ENCODE data around the gene CRPPA. TPM values are rescaled to one million over a fixed set of nuclear protein-coding genes. Genes with fewer than 3 reads are reported as not detected.

CRPPA gene
- total and polyA plus RNA-seq, 4 donors = 4.4 to 10.4 (median 6.3) TPM

DNA sequence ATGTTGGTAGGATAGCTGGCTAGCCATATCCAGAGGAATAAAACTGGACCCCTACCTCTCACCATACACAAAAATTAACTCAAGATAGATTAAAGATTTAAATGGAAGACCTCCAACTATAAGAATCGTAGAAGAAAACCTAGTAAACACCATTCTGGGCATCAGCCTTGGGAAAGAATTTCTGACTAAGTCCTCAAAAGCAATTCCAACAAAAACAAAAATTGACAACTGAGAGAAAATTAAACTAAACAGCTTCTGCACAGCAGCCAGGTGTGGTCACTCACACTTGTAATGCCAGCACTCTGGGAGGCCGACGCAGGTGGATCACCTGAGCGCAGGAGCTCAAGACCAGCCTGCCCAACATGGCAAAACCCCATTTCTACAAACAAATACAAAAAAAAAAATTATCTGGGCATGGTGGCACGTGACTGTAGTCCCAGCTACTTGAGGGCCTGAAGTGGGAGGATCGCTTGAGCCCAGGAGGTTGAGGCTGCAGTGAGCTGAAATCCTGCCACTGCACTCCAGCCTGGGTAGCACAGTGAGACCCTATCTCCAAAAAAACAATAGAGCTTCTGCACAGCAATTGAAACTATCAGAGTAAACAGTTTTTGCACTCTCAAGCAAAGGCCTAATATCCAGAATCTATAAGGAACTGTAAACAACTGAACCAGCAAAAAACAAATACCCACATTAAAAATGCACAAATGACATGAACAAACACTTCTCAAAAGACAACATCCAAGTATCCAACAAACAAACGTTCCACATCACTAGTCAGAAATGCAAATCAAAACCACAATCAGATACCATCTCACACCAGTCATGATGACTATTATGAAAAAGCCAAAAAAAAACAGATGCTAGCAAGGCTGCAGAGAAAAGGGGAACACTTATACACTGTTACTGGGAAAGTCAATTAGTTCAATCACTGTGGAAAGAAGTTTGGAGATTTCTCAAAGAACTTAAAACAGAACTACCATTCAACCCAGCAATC lies 4.8 kb downstream of the CRPPA start:
- H3K27ac ChIP-seq (ENCODE audit: low read depth, low read length) = no peak overlapping the region
- no peak for DNase-seq (ENCODE audit: low read depth in 4 of 6, low spot score in 6 of 6)
- H3K27me3 ChIP-seq (ENCODE audit: control insufficient read depth, insufficient read depth, low read length) = no peaks in the 10 kb centered on the region
- H3K36me3 ChIP-seq (ENCODE audit: control insufficient read depth, insufficient read depth, low read length) = no peaks in the 10 kb centered on the region
- H3K4me3 ChIP-seq (ENCODE audit: low read depth, low read length) = no peak overlapping the region
- H3K4me1 ChIP-seq (ENCODE audit: control insufficient read depth, insufficient read depth, low read length) = peaks cover 5% of the 10 kb centered on the region
- WGBS (ENCODE audit: insufficient coverage) = 87% methylated on average over 5 of the region's 7 CpGs
- no peaks in the 10 kb centered on the region for H3K9me3 ChIP-seq (ENCODE audit: control insufficient read depth, insufficient read depth, low read length)

DNA sequence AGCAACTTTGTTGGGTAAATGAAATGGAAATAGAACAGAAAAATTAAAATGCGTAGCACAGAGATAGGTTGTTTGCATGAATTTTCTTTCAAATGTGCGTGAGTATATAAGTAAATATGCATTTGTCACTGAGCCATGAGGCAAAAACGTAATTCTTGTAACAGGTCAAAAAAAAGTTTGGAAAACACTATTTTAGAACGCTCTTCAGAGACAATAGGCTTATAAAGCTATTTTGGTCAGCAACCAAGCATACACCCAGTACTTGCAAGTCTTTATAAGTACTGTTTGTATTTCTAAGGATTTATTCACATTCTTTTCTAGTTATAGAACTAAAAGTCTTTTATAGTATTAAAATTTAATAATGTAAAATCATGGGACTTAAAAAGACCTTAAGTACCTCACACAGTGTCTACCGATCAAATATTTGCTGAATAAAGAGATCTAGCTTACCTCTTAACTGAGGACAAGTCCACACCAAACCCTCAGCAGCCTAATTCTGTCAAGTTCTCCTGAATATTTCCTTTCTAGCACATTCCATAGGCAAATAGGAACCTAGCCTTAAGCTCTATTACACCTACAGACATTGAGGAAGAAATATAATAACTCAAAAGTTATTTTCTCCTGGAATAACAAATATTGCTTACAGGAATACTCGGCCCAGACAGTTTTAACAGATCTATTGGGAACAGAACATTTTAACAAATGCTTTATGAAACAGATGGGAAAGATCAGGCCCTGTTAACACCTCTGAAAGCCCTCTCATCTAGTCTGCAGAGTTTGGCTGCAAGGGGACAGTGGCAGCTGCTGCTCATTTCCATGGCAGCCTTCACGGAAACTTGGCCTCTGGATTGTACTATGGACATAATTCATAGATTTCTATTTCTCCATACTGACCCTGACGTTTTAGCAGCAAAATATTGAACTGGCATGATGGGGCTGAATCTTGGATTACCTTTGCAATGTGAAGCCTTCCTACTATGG lies 8.8 kb downstream of the CRPPA start:
- Histone ChIP-seq H3K27ac (ENCODE audit: low read depth, low read length) (no peak overlapping the region), H3K27me3 (ENCODE audit: control insufficient read depth, insufficient read depth, low read length) (no peaks in the 10 kb centered on the region), H3K36me3 (ENCODE audit: control insufficient read depth, insufficient read depth, low read length) (no peaks in the 10 kb centered on the region), H3K4me3 (ENCODE audit: low read depth, low read length) (no peak overlapping the region), H3K9me3 (ENCODE audit: control insufficient read depth, insufficient read depth, low read length) (no peaks in the 10 kb centered on the region), H3K4me1 (ENCODE audit: control insufficient read depth, insufficient read depth, low read length) (no peaks in the 10 kb centered on the region)
- peak in 1 of 6 donors; percentile 28 for DNase-seq (ENCODE audit: low read depth in 4 of 6, low spot score in 6 of 6)
- 100% methylated on average over 2 of the region's 8 CpGs for WGBS (ENCODE audit: insufficient coverage)

DNA sequence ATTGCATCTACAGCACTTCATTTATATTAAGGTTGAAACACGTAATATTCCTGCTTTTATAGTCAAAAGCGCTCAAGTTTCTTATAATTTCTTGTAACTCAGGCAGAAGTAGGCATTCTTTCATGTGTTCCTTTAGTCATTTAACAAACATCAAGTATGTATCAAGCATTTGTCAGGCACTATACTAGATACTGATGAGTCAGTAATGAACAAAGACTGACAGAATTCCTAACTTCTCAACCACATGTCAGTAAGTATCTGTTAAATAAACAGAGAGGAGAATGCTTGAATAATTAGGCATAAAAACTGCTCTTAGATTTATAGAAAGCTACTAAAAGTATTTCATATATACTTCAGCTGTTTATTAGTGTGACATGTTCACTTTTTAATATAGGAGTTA lies 9.9 kb downstream of the CRPPA start:
- Histone ChIP-seq H3K27me3 (ENCODE audit: control insufficient read depth, insufficient read depth, low read length) (no peaks in the 10 kb centered on the region), H3K4me3 (ENCODE audit: low read depth, low read length) (no peak overlapping the region), H3K27ac (ENCODE audit: low read depth, low read length) (no peak overlapping the region), H3K9me3 (ENCODE audit: control insufficient read depth, insufficient read depth, low read length) (no peaks in the 10 kb centered on the region), H3K4me1 (ENCODE audit: control insufficient read depth, insufficient read depth, low read length) (no peaks in the 10 kb centered on the region), H3K36me3 (ENCODE audit: control insufficient read depth, insufficient read depth, low read length) (no peaks in the 10 kb centered on the region)
- WGBS (ENCODE audit: insufficient coverage) = no CpG with 5 or more reads among the region's 2 CpGs
- DNase-seq (ENCODE audit: low read depth in 4 of 6, low spot score in 6 of 6) = no peak

DNA sequence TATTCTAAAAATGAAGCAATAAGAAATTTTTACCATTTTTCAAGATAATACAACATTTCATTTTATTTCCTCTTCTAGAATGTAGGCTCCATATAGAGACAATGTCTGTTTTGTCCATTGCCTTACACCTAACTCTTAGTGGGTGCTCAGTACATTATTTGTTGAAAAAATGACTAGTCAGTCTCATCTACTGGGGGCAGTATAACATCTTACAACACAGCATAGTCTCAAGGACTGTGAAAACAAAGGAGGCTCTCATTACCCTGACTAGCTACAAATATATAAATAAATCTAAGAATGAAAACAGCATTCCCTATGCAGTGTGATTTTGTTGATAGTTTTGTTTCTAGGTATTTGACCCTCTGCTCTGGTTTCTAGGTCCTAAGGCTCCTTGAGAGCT lies 11.6 kb downstream of the CRPPA start:
- no peaks in the 10 kb centered on the region for H3K36me3 ChIP-seq (ENCODE audit: control insufficient read depth, insufficient read depth, low read length)
- peak in 1 of 6 donors; percentile 14 for DNase-seq (ENCODE audit: low read depth in 4 of 6, low spot score in 6 of 6)
- no peak overlapping the region for H3K4me3 ChIP-seq (ENCODE audit: low read depth, low read length)
- no peaks in the 10 kb centered on the region for H3K9me3 ChIP-seq (ENCODE audit: control insufficient read depth, insufficient read depth, low read length)
- peak overlapping the region; percentile 75 for H3K27ac ChIP-seq (ENCODE audit: low read depth, low read length)
- no peaks in the 10 kb centered on the region for H3K27me3 ChIP-seq (ENCODE audit: control insufficient read depth, insufficient read depth, low read length)
- no peaks in the 10 kb centered on the region for H3K4me1 ChIP-seq (ENCODE audit: control insufficient read depth, insufficient read depth, low read length)

DNA sequence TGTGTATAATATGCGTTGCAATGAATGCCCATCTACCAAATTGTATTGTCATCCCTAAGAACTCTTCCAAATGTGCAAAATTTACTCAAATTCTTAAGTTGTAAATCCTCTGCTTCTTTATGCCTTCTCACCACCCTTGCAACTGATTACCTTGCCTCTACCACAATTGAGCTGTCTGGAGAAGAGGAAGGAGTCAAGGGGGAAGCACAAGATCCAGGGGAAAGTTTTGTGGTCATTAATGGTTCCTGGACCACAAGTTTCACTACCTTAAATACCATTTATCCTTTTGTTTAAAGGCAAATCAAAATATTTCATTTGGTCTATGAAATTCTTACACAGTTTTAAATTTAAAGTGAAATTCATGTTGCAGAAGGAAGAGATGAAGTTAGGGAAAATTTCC lies 16.7 kb downstream of the CRPPA start:
- WGBS (ENCODE audit: insufficient coverage) = no CpG with 5 or more reads among the region's 1 CpG
- no peaks in the 10 kb centered on the region for H3K4me1 ChIP-seq (ENCODE audit: control insufficient read depth, insufficient read depth, low read length)
- peaks cover 6% of the 10 kb centered on the region for H3K9me3 ChIP-seq (ENCODE audit: control insufficient read depth, insufficient read depth, low read length)
- no peak overlapping the region for H3K4me3 ChIP-seq (ENCODE audit: low read depth, low read length)
- no peaks in the 10 kb centered on the region for H3K36me3 ChIP-seq (ENCODE audit: control insufficient read depth, insufficient read depth, low read length)
- no peaks in the 10 kb centered on the region for H3K27me3 ChIP-seq (ENCODE audit: control insufficient read depth, insufficient read depth, low read length)
- H3K27ac ChIP-seq (ENCODE audit: low read depth, low read length) = no peak overlapping the region
- DNase-seq (ENCODE audit: low read depth in 4 of 6, low spot score in 6 of 6) = no peak

DNA sequence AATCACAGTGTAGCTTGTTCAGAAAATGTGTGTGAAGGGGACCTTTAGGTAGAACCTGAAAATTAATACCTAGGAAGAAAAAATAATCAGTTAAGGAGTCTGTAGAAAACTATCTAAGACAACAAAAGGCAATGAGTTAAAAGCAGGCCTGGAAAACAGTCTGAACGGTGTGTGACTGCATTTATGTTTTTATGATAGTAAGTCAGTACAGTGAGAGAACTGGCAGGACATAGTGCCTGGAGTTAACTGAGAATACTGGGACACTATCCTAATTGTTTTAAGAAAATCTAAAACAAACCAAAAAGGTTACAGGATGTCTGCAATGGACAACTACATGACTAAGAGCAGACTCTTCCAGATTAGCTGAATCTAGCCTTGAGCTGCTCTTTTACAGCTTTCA lies 17.9 kb downstream of the CRPPA start:
- no peaks in the 10 kb centered on the region for H3K27me3 ChIP-seq (ENCODE audit: control insufficient read depth, insufficient read depth, low read length)
- WGBS (ENCODE audit: insufficient coverage) = no CpG with 5 or more reads among the region's 1 CpG
- H3K4me3 ChIP-seq (ENCODE audit: low read depth, low read length) = no peak overlapping the region
- peaks cover 6% of the 10 kb centered on the region for H3K9me3 ChIP-seq (ENCODE audit: control insufficient read depth, insufficient read depth, low read length)
- H3K36me3 ChIP-seq (ENCODE audit: control insufficient read depth, insufficient read depth, low read length) = no peaks in the 10 kb centered on the region
- H3K27ac ChIP-seq (ENCODE audit: low read depth, low read length) = no peak overlapping the region
- no peak for DNase-seq (ENCODE audit: low read depth in 4 of 6, low spot score in 6 of 6)
- no peaks in the 10 kb centered on the region for H3K4me1 ChIP-seq (ENCODE audit: control insufficient read depth, insufficient read depth, low read length)

DNA sequence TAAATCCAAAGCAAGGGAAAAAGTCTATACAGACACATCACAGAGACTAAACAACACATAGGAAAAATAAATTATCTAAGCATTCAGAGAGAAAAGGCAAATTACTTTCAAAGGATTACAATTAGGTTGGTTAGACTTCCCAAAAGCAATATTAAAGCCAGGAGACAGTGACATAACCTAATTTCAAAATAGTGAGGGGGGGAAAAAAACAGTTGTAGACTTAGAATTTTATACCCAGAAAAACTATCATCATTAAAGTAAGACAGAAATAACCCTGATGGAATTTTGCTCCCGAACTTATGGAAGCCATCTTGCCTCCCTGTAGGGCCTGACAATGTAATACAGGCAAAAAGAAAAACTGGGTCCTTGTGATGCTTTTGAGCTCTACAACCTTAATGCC lies 18.4 kb downstream of the CRPPA start:
- H3K27me3 ChIP-seq (ENCODE audit: control insufficient read depth, insufficient read depth, low read length) = no peaks in the 10 kb centered on the region
- DNase-seq (ENCODE audit: low read depth in 4 of 6, low spot score in 6 of 6) = no peak
- no peak overlapping the region for H3K4me3 ChIP-seq (ENCODE audit: low read depth, low read length)
- 100% methylated on average over 1 of the region's 1 CpG for WGBS (ENCODE audit: insufficient coverage)
- H3K4me1 ChIP-seq (ENCODE audit: control insufficient read depth, insufficient read depth, low read length) = no peaks in the 10 kb centered on the region
- H3K27ac ChIP-seq (ENCODE audit: low read depth, low read length) = no peak overlapping the region
- peaks cover 6% of the 10 kb centered on the region for H3K9me3 ChIP-seq (ENCODE audit: control insufficient read depth, insufficient read depth, low read length)
- no peaks in the 10 kb centered on the region for H3K36me3 ChIP-seq (ENCODE audit: control insufficient read depth, insufficient read depth, low read length)

DNA sequence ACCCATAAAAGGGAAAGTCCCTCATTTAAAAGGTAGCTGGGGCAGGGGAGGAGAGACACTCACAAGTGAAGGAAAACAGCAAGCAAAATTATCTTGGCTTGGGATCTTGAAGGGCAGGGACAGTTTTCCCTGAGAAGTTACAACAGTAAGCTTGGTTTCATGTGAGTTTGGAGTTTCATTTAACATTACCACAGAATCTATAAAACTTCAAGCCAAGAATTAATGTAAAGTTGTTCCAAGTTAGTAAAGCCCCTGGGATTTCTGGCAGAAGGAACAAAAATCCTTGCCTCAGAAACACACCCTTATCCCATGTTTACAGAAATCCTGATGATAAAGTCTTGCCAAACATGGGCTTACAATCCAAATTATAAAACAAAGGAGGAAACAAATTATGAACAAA lies 19.2 kb downstream of the CRPPA start:
- H3K27ac ChIP-seq (ENCODE audit: low read depth, low read length) = no peak overlapping the region
- H3K27me3 ChIP-seq (ENCODE audit: control insufficient read depth, insufficient read depth, low read length) = no peaks in the 10 kb centered on the region
- no peak for DNase-seq (ENCODE audit: low read depth in 4 of 6, low spot score in 6 of 6)
- H3K36me3 ChIP-seq (ENCODE audit: control insufficient read depth, insufficient read depth, low read length) = no peaks in the 10 kb centered on the region
- no peak overlapping the region for H3K4me3 ChIP-seq (ENCODE audit: low read depth, low read length)
- peaks cover 6% of the 10 kb centered on the region for H3K9me3 ChIP-seq (ENCODE audit: control insufficient read depth, insufficient read depth, low read length)
- H3K4me1 ChIP-seq (ENCODE audit: control insufficient read depth, insufficient read depth, low read length) = no peaks in the 10 kb centered on the region

DNA sequence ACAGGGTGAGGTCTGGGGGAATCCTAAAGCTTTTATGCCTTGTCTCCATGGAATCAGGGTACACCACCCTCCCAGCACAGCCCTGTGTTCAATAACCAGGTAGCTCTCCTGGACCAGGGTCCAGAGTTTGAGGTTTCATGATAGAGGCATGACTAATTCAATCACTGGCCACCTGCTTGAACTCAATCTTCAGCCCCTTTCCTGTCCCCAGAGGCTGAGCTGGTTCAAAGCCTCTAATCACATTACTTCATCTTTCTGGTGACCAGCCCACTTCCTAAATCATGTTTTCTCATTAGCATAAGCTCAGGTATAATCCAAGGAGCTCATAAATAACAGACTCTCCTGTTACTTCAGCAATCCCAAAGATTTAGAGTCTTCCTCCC lies 20.5 kb downstream of the CRPPA start:
- no peaks in the 10 kb centered on the region for H3K27me3 ChIP-seq (ENCODE audit: control insufficient read depth, insufficient read depth, low read length)
- no peak overlapping the region for H3K4me3 ChIP-seq (ENCODE audit: low read depth, low read length)
- DNase-seq (ENCODE audit: low read depth in 4 of 6, low spot score in 6 of 6) = no peak
- H3K27ac ChIP-seq (ENCODE audit: low read depth, low read length) = no peak overlapping the region
- peaks cover 9% of the 10 kb centered on the region for H3K9me3 ChIP-seq (ENCODE audit: control insufficient read depth, insufficient read depth, low read length)
- no peaks in the 10 kb centered on the region for H3K4me1 ChIP-seq (ENCODE audit: control insufficient read depth, insufficient read depth, low read length)
- no peaks in the 10 kb centered on the region for H3K36me3 ChIP-seq (ENCODE audit: control insufficient read depth, insufficient read depth, low read length)
